Activated CD8-positive, alpha-beta T cell treated with anti-CD3 and anti-CD28 coated beads for 36 hours (primary cell): ENCODE measurements around the gene TBKBP1. TPM values are rescaled to one million over a fixed set of nuclear protein-coding genes. Genes with fewer than 3 reads are reported as not detected.

Source experiments
- ATAC-seq: fragments of 200-7000 bp; cut with Tn5 transposase; one replicate; pipeline ENCODE4 v1.10.0; 2021; ENCODE audit warnings: mild to moderate bottlenecking, moderate library complexity
- CTCF ChIA-PET: fragments of 350-600 bp; sonication (Branson Sonifier 250); formaldehyde crosslinking; loops from one replicate; lab custom pipeline; 2021; ENCODE audit warnings: antibody characterized with exemption; lab: Charles Lee
- POLR2A ChIA-PET: fragments of 350-600 bp; sonication (Branson Sonifier 250); formaldehyde crosslinking; loops from one replicate; lab custom pipeline; 2021; ENCODE audit warnings: antibody characterized with exemption; lab: Charles Lee
- DNase-seq: peaks from one replicate; pipeline ENCODE4 v3.0.0-alpha.2; 2020
- H3K27ac Mint-ChIP-seq: one replicate; pipeline ENCODE4 v1.8.0; 2021; ENCODE audit warnings: mild to moderate bottlenecking, mixed read lengths
- H3K27me3 Mint-ChIP-seq: one replicate; pipeline ENCODE4 v1.8.0; 2021; ENCODE audit warnings: mixed read lengths
- H3K36me3 Mint-ChIP-seq: one replicate; pipeline ENCODE4 v1.8.0; 2021; ENCODE audit warnings: low read depth, mixed read lengths
- H3K4me1 Mint-ChIP-seq: one replicate; pipeline ENCODE4 v1.8.0; 2021; ENCODE audit warnings: low read depth, mixed read lengths
- H3K4me3 Mint-ChIP-seq: one replicate; pipeline ENCODE4 v1.8.0; 2021; ENCODE audit warnings: mild to moderate bottlenecking, moderate library complexity, mixed read lengths
- H3K9me3 Mint-ChIP-seq: one replicate; pipeline ENCODE4 v1.8.0; 2021; ENCODE audit warnings: mixed read lengths
- intact Hi-C: fragments of 100-400 bp; cut with micrococcal nuclease; formaldehyde crosslinking; loops from one replicate; pipeline ENCODE4 v1.10.0; 2022
- total RNA-seq, 2 experiments: library from RNA; stranded (reverse); gene quantifications; one replicate each; pipeline ENCODE4 v1.2.3, GENCODE V29; 2021
- TF ChIP-seq, protein P1 (sequence below): fragments of 200-600 bp; IDR thresholded peaks from one replicate; pipeline ENCODE4 v1.8.0; 2022; ENCODE audit warnings: antibody characterized with exemption, mild to moderate bottlenecking

The TBKBP1 gene
- total RNA-seq, 2 experiments from 2014 or later: 12.4 to 13.6 TPM

DNA sequence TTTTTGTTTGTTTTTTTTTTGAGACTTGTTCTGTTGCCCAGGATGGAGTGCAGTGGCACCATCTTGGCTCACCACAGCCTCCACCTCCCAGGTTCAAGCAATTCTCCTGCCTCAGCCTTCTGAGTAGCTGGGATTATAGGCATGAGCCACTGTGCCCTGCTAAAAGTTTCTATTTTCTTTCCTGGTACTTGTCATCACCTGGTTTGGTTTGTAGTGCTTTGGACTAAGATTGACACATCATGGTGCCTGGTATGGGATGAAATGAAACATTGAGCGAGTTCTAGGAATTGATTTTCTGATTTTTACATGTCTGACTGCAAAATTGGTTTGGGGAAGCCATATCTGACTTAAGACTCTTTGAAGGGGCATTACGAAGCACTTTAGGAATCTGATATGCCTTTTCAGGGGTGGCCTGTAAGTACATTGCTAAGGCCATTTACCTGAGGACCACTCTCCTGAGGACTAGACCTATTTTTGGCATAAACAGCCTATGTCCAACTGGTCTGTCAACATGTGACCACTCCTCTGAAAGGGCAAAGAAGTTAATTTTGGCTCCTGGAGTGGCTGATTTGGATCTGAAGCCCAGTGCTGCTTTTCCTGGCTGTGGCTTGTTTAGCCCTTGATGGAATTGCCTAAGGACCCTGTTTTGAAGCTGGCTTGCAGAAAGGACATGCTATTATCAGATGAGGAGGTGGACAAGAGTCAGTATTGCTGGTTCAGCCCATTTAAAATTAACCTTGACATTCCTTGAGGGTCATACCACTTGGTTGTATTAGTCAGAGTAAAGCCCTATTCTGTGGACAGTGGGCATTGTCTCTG, 18.4 kb upstream of the TBKBP1 start:
- peaks cover 81% of the 10 kb centered on the region for H3K36me3 Mint-ChIP-seq
- ChIA-PET POLR2A (interaction anchor here (1.1 to 26.8 kb wide), 5 partner anchors 12 to 61 kb away, joined by 3 to 583 read pairs (median 4); partner anchors contain the start of gene KPNB1), CTCF (interaction anchor here (0.9 to 7.8 kb wide), 7 partner anchors 12 to 126 kb away, joined by 3 to 90 read pairs (median 5); no protein-coding TSS in a partner anchor)
- ATAC-seq (no peak), DNase-seq (no peak)
- no peaks in the 10 kb centered on the region for H3K9me3 Mint-ChIP-seq
- H3K4me1 Mint-ChIP-seq: peaks cover 32% of the 10 kb centered on the region
- intact Hi-C loops: no loop called here
- TF ChIP-seq, protein P1, sequence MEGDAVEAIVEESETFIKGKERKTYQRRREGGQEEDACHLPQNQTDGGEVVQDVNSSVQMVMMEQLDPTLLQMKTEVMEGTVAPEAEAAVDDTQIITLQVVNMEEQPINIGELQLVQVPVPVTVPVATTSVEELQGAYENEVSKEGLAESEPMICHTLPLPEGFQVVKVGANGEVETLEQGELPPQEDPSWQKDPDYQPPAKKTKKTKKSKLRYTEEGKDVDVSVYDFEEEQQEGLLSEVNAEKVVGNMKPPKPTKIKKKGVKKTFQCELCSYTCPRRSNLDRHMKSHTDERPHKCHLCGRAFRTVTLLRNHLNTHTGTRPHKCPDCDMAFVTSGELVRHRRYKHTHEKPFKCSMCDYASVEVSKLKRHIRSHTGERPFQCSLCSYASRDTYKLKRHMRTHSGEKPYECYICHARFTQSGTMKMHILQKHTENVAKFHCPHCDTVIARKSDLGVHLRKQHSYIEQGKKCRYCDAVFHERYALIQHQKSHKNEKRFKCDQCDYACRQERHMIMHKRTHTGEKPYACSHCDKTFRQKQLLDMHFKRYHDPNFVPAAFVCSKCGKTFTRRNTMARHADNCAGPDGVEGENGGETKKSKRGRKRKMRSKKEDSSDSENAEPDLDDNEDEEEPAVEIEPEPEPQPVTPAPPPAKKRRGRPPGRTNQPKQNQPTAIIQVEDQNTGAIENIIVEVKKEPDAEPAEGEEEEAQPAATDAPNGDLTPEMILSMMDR: no peak
- peak overlapping the region; percentile 21 for H3K27ac Mint-ChIP-seq
- no peaks in the 10 kb centered on the region for H3K27me3 Mint-ChIP-seq
- no peak overlapping the region for H3K4me3 Mint-ChIP-seq

DNA sequence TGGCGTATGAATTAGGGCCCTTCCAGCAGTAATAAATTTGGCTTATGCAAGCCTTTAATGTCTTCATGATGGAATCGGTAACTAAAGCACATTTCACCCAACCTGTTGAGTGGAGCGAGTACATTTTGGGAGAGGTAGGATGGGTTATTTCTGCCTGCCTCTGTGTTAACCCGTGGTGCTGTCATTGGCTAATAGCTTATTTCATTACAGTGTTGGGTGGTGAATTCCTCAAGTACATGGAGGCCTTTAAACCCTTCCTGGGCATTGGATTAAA, 17.8 kb upstream of the TBKBP1 start:
- Mint-ChIP-seq H3K27me3 (no peaks in the 10 kb centered on the region), H3K4me3 (no peak overlapping the region), H3K27ac (no peak overlapping the region), H3K9me3 (no peaks in the 10 kb centered on the region), H3K36me3 (peaks cover 82% of the 10 kb centered on the region), H3K4me1 (peaks cover 32% of the 10 kb centered on the region)
- ChIA-PET CTCF (interaction anchor here (0.8 to 7.8 kb wide), 6 partner anchors 11 to 126 kb away, joined by 3 to 90 read pairs (median 3); no protein-coding TSS in a partner anchor), POLR2A (interaction anchor here (0.8 to 26.8 kb wide), 6 partner anchors 9 to 61 kb away, joined by 3 to 583 read pairs (median 4); partner anchors contain the start of gene KPNB1)
- TF ChIP-seq, protein P1: no peak
- no peak for ATAC-seq
- intact Hi-C loops: no loop called here
- no peak for DNase-seq

DNA sequence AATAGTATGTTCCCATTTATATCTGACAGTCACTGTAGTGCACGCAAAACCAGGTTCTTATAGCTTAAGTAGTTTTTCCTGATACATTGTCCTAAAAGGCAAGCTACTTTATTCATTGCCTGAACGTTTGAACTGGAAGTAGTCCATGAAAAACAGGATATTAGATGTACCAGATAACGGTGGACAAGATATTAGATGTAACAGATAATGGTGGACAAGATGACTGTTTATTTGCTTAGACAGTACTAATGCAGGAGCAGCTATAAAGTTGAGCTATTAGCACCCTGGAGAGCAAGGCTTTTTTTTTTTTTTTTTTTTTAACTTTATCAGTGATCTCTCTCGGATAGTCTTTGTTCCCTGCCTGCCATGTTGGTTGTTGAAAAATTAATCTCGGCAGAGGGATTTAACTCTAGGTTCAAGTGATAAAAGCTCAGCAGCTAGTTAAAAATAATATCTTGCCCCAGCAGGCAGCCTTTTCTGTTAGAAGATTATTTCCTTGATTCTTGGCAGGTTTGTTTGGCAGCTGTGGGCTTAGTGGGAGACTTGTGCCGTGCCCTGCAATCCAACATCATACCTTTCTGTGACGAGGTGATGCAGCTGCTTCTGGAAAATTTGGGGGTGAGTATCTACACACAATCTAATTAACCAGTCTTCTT, 17.3 kb upstream of the TBKBP1 start:
- Mint-ChIP-seq H3K9me3 (no peaks in the 10 kb centered on the region), H3K36me3 (peaks cover 79% of the 10 kb centered on the region), H3K27ac (no peak overlapping the region), H3K27me3 (no peaks in the 10 kb centered on the region), H3K4me3 (no peak overlapping the region), H3K4me1 (peaks cover 32% of the 10 kb centered on the region)
- no peak for DNase-seq
- ChIA-PET POLR2A (interaction anchor here (0.7 to 26.8 kb wide), 7 partner anchors 8 to 70 kb away, joined by 3 to 583 read pairs (median 3); partner anchors contain the start of gene KPNB1), CTCF (interaction anchor here (0.8 to 7.8 kb wide), 6 partner anchors 11 to 125 kb away, joined by 3 to 90 read pairs (median 3); no protein-coding TSS in a partner anchor)
- intact Hi-C loops: no loop called here
- ATAC-seq: no peak
- TF ChIP-seq, protein P1: no peak

DNA sequence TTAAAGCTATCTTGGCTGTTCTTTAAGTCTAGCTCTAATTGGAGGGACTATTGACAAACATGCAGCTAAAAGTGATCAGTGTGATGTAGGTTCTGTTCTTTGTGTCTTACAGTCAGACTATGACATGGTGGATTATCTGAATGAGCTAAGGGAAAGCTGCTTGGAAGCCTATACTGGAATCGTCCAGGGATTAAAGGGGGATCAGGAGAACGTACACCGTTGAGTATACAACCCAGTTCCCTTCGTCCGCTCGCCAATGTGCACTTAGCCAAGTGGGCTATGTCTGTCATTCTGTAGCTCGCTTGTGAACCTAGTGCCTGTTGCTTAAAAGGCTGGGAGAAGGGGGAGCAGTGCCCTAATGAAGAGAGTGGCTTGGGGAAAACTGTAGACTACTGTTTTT, 15.8 kb upstream of the TBKBP1 start:
- ChIA-PET CTCF (interaction anchor here (1.3 to 7.8 kb wide), 7 partner anchors 10 to 124 kb away, joined by 3 to 90 read pairs (median 9); no protein-coding TSS in a partner anchor), POLR2A (interaction anchor here (1.1 to 26.8 kb wide), 7 partner anchors 10 to 64 kb away, joined by 4 to 583 read pairs (median 6); partner anchors contain the start of gene KPNB1)
- H3K36me3 Mint-ChIP-seq: peaks cover 82% of the 10 kb centered on the region
- peaks cover 36% of the 10 kb centered on the region for H3K4me1 Mint-ChIP-seq
- no peaks in the 10 kb centered on the region for H3K9me3 Mint-ChIP-seq
- intact Hi-C loops: no loop called here
- TF ChIP-seq, protein P1: no peak
- no peak overlapping the region for H3K4me3 Mint-ChIP-seq
- ATAC-seq (no peak), DNase-seq (no peak)
- no peaks in the 10 kb centered on the region for H3K27me3 Mint-ChIP-seq
- H3K27ac Mint-ChIP-seq: peak overlapping the region; percentile 2
